Activated naive CD4-positive, alpha-beta T cell treated with Interleukin-2 at 50 U/mL for 16 hours (primary cell): ENCODE measurements around the gene RGMB.

Source experiments
- DNase-seq: peaks from one replicate; pipeline ENCODE4 v3.0.0-alpha.2; 2020

The RGMB gene

GRCh38 chr5:98768960-98769209, 4.6 kb upstream of the RGMB start:
- no peak for DNase-seq

- peak; percentile 50 for DNase-seq
Observed at GRCh38 chr5:98769210-98769958, 4.1 kb upstream of the RGMB start.

GRCh38 chr5:98769959-98770208, 3.6 kb upstream of the RGMB start:
- peak; percentile 7 for DNase-seq

DNA sequence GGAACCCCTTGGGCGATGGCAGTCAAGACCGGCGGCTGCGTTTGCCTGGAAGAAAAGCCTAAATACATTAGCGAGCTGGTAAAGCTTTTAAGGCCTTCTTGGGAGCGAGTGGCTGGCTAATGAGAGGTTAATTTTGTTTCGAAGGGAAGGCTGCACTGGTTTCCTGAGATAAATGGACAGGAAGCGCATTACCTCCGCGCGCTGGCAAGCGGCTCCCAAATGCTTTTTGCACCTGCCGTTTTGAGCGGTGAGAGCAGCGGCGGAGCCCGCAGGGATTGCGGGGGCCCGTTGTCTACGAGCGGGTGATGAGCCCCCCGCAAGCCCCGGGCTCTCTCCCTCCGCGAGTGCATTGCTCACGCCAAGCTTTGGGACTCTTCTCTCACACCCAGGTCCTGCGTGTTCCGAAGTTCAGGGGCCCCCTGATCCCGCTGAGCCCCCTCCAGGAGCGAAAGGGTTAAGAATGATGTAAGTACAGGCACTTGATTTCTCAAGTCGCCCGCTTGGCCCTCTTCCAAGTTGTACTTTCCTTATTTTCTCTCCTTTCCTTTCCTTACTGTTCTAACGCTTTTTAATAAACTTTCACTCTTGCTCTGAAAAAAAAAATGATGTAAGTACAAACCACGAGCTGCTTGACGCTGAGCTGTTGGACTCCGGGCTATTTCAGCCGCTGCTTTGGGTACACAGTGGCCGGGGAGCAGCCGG, 3.1 kb upstream of the RGMB start:
- DNase-seq: peak; percentile 23

- no peak for DNase-seq
Observed at GRCh38 chr5:98770911-98771322, 2.5 kb upstream of the RGMB start.

- peak; percentile 56 for DNase-seq
Observed at GRCh38 chr5:98771382-98772109, 1.9 kb upstream of the RGMB start.

- peak; percentile 56 for DNase-seq
Observed at GRCh38 chr5:98772415-98773213, 849 bp upstream of the RGMB start.

DNA sequence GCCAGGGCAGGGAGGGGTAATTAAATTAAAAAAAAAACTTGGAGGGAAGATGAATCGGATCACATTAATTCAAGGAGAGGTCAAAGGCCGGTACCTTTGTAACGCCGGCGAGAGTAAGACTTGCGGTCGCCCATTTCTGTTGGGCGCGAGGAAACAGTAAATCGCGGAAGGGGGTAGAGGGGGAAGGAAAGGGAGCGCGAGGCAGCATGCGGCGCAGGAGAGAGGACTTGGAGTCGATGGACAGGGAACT, 324 bp upstream of the RGMB start:
- no peak for DNase-seq

- DNase-seq: peak; percentile 61
Observed at GRCh38 chr5:98774192-98775033, 950 bp downstream of the RGMB start.

- DNase-seq: no peak
Observed at GRCh38 chr5:98775246-98776065, 2.0 kb downstream of the RGMB start.

- no peak for DNase-seq
Observed at GRCh38 chr5:98776066-98776705, 2.7 kb downstream of the RGMB start.

GRCh38 chr5:98777295-98777694, 3.8 kb downstream of the RGMB start:
- DNase-seq: no peak

DNA sequence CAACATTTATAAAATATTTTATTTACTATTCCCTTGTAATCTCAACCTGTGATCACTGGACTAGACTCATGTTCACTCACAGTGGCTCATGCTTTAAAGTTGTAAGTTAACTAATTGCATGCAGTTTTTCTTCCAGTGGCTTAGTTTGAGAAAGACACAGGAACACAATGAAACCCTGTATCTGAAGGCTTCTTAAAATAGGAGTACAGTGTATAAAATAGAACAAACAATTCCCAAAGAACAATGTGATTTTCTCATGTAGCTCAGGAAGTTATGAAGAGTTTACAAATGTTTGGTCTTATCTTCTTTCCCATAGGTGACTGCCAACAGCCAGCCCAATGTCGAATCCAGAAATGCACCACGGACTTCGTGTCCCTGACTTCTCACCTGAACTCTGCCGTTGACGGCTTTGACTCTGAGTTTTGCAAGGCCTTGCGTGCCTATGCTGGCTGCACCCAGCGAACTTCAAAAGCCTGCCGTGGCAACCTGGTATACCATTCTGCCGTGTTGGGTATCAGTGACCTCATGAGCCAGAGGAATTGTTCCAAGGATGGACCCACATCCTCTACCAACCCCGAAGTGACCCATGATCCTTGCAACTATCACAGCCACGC, 5.9 kb downstream of the RGMB start:
- DNase-seq: no peak

DNA sequence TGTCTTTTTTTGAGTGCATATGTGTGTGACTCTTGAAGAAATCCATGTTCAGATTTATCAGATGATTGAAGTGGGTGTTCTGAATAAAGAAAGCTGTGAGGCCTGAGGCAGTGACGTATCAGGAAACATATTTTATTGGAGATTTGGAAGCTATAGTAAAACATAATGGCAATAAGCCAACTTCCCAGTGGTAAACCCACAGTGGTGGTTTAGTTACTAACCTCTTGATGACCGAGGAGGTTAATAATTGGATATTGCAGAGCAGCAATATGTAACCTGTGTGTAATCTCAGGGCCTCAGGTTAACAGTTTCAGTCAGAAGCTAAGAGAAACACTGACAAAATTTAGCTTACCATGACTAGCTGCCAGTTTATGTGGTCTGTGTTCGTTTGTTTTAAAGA, 6.9 kb downstream of the RGMB start:
- no peak for DNase-seq

DNA sequence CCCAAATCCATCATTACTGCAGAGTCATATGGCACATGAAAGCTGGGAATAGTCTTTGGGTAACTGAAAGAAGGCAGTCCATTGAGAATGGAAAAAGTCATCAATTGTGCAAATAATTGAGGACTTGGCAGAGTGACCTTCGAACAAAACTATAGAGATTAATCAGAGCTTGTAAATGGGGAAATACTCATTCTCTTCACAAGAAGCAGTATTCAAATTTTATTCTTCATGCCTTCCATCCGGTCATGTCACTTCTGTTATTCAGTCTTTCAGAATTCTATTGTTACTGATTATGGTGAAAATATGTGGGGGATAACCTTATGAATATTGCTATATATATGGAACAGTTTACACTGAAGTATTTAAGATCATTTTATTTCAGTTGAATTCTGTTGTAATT, 8.1 kb downstream of the RGMB start:
- no peak for DNase-seq

- no peak for DNase-seq
Observed at GRCh38 chr5:98781964-98782363, 8.5 kb downstream of the RGMB start.

GRCh38 chr5:98783051-98783649, 9.7 kb downstream of the RGMB start:
- no peak for DNase-seq

DNA sequence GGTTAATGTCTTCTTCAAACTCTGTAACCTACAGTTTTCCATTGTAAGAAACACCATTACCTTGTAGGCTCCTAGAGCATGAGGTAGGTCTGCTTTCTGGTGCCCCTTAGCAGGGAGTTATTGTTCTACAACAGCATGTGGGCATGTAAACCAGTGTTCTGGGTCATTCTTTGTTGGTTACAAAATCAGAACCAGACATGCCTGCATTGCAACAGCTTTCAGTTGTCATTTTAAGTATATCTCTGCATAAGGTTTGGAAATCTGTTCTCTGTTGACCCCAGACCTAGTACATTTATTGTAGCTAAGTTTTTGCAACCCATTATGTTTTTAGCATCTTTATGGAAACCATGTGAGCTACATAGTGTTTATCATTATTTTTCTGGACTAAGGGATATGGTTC, 10.9 kb downstream of the RGMB start:
- no peak for DNase-seq

DNA sequence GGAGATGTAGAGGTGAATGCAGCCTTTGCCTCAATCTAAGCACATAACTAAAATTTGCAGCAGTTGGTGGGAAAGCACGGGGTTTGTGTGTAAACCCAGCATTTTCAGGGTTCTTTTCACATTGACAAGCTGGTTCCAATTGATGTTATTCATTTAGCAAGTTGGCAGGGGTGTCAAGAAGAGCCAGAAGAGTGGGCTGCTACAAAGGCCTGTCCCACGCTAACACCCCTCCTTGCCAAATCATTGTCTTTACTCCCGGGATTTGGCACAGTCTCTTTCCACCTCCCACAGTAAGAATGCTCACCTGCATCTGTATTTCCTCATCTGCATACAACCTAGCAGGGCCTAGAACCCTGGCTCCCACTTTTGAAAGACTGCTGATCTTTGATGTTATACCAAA, 11.8 kb downstream of the RGMB start:
- no peak for DNase-seq

- no peak for DNase-seq
Observed at GRCh38 chr5:98786191-98786853, 12.9 kb downstream of the RGMB start.
